Measurements from ENCODE around the gene EMD.
"Not testable (repeated sequence)": the region's sequence is repeated elsewhere in the genome, so short reads cannot be mapped to it uniquely, and the experiment has no call there.

Gene EMD

GRCh38 chrX:154378799-154379568, at the start of gene EMD:
Gene EMD (plus strand): TSS chrX:154379295. CDS start chrX:154379485, 190 bp downstream.
- no peaks in the 10 kb centered on the region for H3K27me3 Mint-ChIP-seq

GRCh38 chrX:154332561-154332960, 46.5 kb upstream of the EMD start:
- peaks cover 21% of the 10 kb centered on the region for H3K4me1 Mint-ChIP-seq (ENCODE audit: low read depth)
- no peak overlapping the region for H3K4me3 Mint-ChIP-seq
- H3K36me3 Mint-ChIP-seq (ENCODE audit: low read depth) = no peaks in the 10 kb centered on the region
- intact Hi-C loops (cut with micrococcal nuclease) = no loop called here
- H3K27me3 Mint-ChIP-seq = no peaks in the 10 kb centered on the region
- H3K27ac Mint-ChIP-seq = no peak overlapping the region
- H3K9me3 Mint-ChIP-seq = no peaks in the 10 kb centered on the region

More at GRCh38 chrX:154378799-154379568, at the start of gene EMD:
- peaks cover 45% of the 10 kb centered on the region for H3K4me1 Mint-ChIP-seq (ENCODE audit: low read depth)
- H3K36me3 Mint-ChIP-seq (ENCODE audit: low read depth) = peaks cover 22% of the 10 kb centered on the region
- peak within 1 kb of the TSS; percentile 83 for H3K4me3 Mint-ChIP-seq
- H3K27ac Mint-ChIP-seq = peak within 1 kb of the TSS; percentile 93
- H3K9me3 Mint-ChIP-seq = no peaks in the 10 kb centered on the region
- intact Hi-C loops (cut with micrococcal nuclease) = no loop called here

- intact Hi-C loops (cut with micrococcal nuclease) = no loop called here
- Mint-ChIP-seq H3K4me1 (ENCODE audit: low read depth) (peaks cover 17% of the 10 kb centered on the region), H3K36me3 (ENCODE audit: low read depth) (no peaks in the 10 kb centered on the region), H3K27me3 (no peaks in the 10 kb centered on the region), H3K9me3 (no peaks in the 10 kb centered on the region), H3K27ac (no peak overlapping the region), H3K4me3 (no peak overlapping the region)
Measured at GRCh38 chrX:154333116-154333515, 46.0 kb upstream of the EMD start.

- Mint-ChIP-seq H3K4me1 (ENCODE audit: low read depth) (peaks cover 17% of the 10 kb centered on the region), H3K4me3 (no peak overlapping the region), H3K9me3 (no peaks in the 10 kb centered on the region), H3K27ac (peak overlapping the region; percentile 64), H3K27me3 (no peaks in the 10 kb centered on the region), H3K36me3 (ENCODE audit: low read depth) (no peaks in the 10 kb centered on the region)
- intact Hi-C loops (cut with micrococcal nuclease) = no loop called here
Measured at GRCh38 chrX:154333837-154334271, 45.2 kb upstream of the EMD start.

- H3K27ac Mint-ChIP-seq = no peak overlapping the region
- intact Hi-C loops (cut with micrococcal nuclease) = no loop called here
Measured at GRCh38 chrX:154334496-154334895, 44.6 kb upstream of the EMD start.

GRCh38 chrX:154341399-154342298, 37.4 kb upstream of the EMD start:
- intact Hi-C loops (cut with micrococcal nuclease); H3K4me1 Mint-ChIP-seq (ENCODE audit: low read depth); H3K4me3 Mint-ChIP-seq; H3K27me3 Mint-ChIP-seq; H3K9me3 Mint-ChIP-seq; H3K36me3 Mint-ChIP-seq (ENCODE audit: low read depth); H3K27ac Mint-ChIP-seq: not testable (repeated sequence)

More at GRCh38 chrX:154334496-154334895, 44.6 kb upstream of the EMD start:
- H3K4me1 Mint-ChIP-seq (ENCODE audit: low read depth) = peaks cover 17% of the 10 kb centered on the region
- H3K4me3 Mint-ChIP-seq = no peak overlapping the region
- no peaks in the 10 kb centered on the region for H3K9me3 Mint-ChIP-seq
- no peaks in the 10 kb centered on the region for H3K36me3 Mint-ChIP-seq (ENCODE audit: low read depth)
- H3K27me3 Mint-ChIP-seq = no peaks in the 10 kb centered on the region

GRCh38 chrX:154343063-154343462, 36.0 kb upstream of the EMD start:
- H3K9me3 Mint-ChIP-seq; H3K27ac Mint-ChIP-seq; H3K4me3 Mint-ChIP-seq; intact Hi-C loops (cut with micrococcal nuclease); H3K4me1 Mint-ChIP-seq (ENCODE audit: low read depth); H3K36me3 Mint-ChIP-seq (ENCODE audit: low read depth); H3K27me3 Mint-ChIP-seq: not testable (repeated sequence)

- H3K27ac Mint-ChIP-seq; H3K4me1 Mint-ChIP-seq (ENCODE audit: low read depth); H3K27me3 Mint-ChIP-seq; H3K9me3 Mint-ChIP-seq; intact Hi-C loops (cut with micrococcal nuclease); H3K4me3 Mint-ChIP-seq: not testable (repeated sequence)
- H3K36me3 Mint-ChIP-seq (ENCODE audit: low read depth) = peaks cover 15% of the 10 kb centered on the region
Measured at GRCh38 chrX:154343620-154344019, 35.5 kb upstream of the EMD start.

- Mint-ChIP-seq H3K4me3 (no peak overlapping the region), H3K9me3 (no peaks in the 10 kb centered on the region), H3K27ac (peak overlapping the region; percentile 81), H3K27me3 (no peaks in the 10 kb centered on the region), H3K36me3 (ENCODE audit: low read depth) (peaks cover 60% of the 10 kb centered on the region), H3K4me1 (ENCODE audit: low read depth) (peaks cover 29% of the 10 kb centered on the region)
- intact Hi-C loops (cut with micrococcal nuclease) = no loop called here
Measured at GRCh38 chrX:154348114-154348531, 31.0 kb upstream of the EMD start.

GRCh38 chrX:154348646-154349358, 30.3 kb upstream of the EMD start:
- peak overlapping the region; percentile 81 for H3K27ac Mint-ChIP-seq
- peaks cover 29% of the 10 kb centered on the region for H3K4me1 Mint-ChIP-seq (ENCODE audit: low read depth)
- intact Hi-C loops (cut with micrococcal nuclease) = no loop called here
- H3K36me3 Mint-ChIP-seq (ENCODE audit: low read depth) = peaks cover 67% of the 10 kb centered on the region
- no peaks in the 10 kb centered on the region for H3K27me3 Mint-ChIP-seq
- H3K9me3 Mint-ChIP-seq = no peaks in the 10 kb centered on the region
- no peak overlapping the region for H3K4me3 Mint-ChIP-seq

GRCh38 chrX:154349359-154349935, 29.6 kb upstream of the EMD start:
- intact Hi-C loops (cut with micrococcal nuclease) = no loop called here
- no peaks in the 10 kb centered on the region for H3K9me3 Mint-ChIP-seq
- peaks cover 73% of the 10 kb centered on the region for H3K36me3 Mint-ChIP-seq (ENCODE audit: low read depth)
- H3K27me3 Mint-ChIP-seq = no peaks in the 10 kb centered on the region
- peaks cover 29% of the 10 kb centered on the region for H3K4me1 Mint-ChIP-seq (ENCODE audit: low read depth)
- H3K4me3 Mint-ChIP-seq = no peak overlapping the region
- H3K27ac Mint-ChIP-seq = peak overlapping the region; percentile 81

GRCh38 chrX:154349979-154350378, 29.1 kb upstream of the EMD start:
- intact Hi-C loops (cut with micrococcal nuclease) = no loop called here
- peaks cover 29% of the 10 kb centered on the region for H3K4me1 Mint-ChIP-seq (ENCODE audit: low read depth)
- H3K36me3 Mint-ChIP-seq (ENCODE audit: low read depth) = peaks cover 78% of the 10 kb centered on the region
- no peak overlapping the region for H3K27ac Mint-ChIP-seq
- H3K4me3 Mint-ChIP-seq = no peak overlapping the region
- no peaks in the 10 kb centered on the region for H3K27me3 Mint-ChIP-seq
- H3K9me3 Mint-ChIP-seq = no peaks in the 10 kb centered on the region

GRCh38 chrX:154350429-154351182, 28.5 kb upstream of the EMD start:
- peaks cover 29% of the 10 kb centered on the region for H3K4me1 Mint-ChIP-seq (ENCODE audit: low read depth)
- intact Hi-C loops (cut with micrococcal nuclease) = no loop called here
- H3K27me3 Mint-ChIP-seq = no peaks in the 10 kb centered on the region
- H3K9me3 Mint-ChIP-seq = no peaks in the 10 kb centered on the region
- no peak overlapping the region for H3K4me3 Mint-ChIP-seq
- H3K27ac Mint-ChIP-seq = no peak overlapping the region
- peaks cover 85% of the 10 kb centered on the region for H3K36me3 Mint-ChIP-seq (ENCODE audit: low read depth)
